Skeletal muscle tissue (tissue), 4 donors: Measurements from ENCODE around the gene GPR82. TPM values are rescaled to one million over a fixed set of nuclear protein-coding genes. Genes with fewer than 3 reads are reported as not detected.
"Not testable (repeated sequence)": the region's sequence is repeated elsewhere in the genome, so short reads cannot be mapped to it uniquely, and the experiment has no call there.

Experiments used
- H3K27ac ChIP-seq: one replicate; pipeline ENCODE4 v1.7.0; 2013; ENCODE audit warnings: mild to moderate bottlenecking, low read depth, low read length, inconsistent platforms
- H3K27me3 ChIP-seq, 3 donors: one replicate each; pipeline ENCODE4 v1.7.0; 2013; ENCODE audit warnings: low read length in 3 of 3; ENCODE audit not compliant: control insufficient read depth in 3 of 3, insufficient read depth in 3 of 3
- H3K36me3 ChIP-seq, 3 donors: one replicate each; pipeline ENCODE4 v1.7.0; 2013; ENCODE audit warnings: low read length in 3 of 3; ENCODE audit not compliant: control insufficient read depth in 3 of 3, insufficient read depth in 3 of 3
- H3K4me1 ChIP-seq, 3 donors: one replicate each; pipeline ENCODE4 v1.7.0; 2013; ENCODE audit warnings: low read length in 3 of 3, mild to moderate bottlenecking in 3 of 3; ENCODE audit not compliant: control insufficient read depth in 3 of 3, insufficient read depth in 3 of 3
- H3K4me3 ChIP-seq, 3 donors: one replicate each; pipeline ENCODE4 v1.7.0; 2013; ENCODE audit warnings: low read length in 3 of 3
- H3K9ac ChIP-seq, 3 donors: one replicate each; pipeline ENCODE4 v1.7.0; 2013; ENCODE audit warnings: low read length in 3 of 3, mild to moderate bottlenecking in 3 of 3, moderate library complexity in 2 of 3, low read depth in 1 of 3
- H3K9me3 ChIP-seq, 3 donors: one replicate each; pipeline ENCODE4 v1.7.0; 2013; ENCODE audit warnings: low read length in 3 of 3; ENCODE audit not compliant: control insufficient read depth in 3 of 3
- total RNA-seq: library from RNA; depleted of rRNA; stranded (reverse); fragments of >200 nt; gene quantifications from one replicate; pipeline ENCODE4 v1.2.3, GENCODE V29; 2014
- donor health status: Osteomylitis.

The GPR82 gene
- total RNA-seq, 1 donor from 2014 or later, result not detected

DNA sequence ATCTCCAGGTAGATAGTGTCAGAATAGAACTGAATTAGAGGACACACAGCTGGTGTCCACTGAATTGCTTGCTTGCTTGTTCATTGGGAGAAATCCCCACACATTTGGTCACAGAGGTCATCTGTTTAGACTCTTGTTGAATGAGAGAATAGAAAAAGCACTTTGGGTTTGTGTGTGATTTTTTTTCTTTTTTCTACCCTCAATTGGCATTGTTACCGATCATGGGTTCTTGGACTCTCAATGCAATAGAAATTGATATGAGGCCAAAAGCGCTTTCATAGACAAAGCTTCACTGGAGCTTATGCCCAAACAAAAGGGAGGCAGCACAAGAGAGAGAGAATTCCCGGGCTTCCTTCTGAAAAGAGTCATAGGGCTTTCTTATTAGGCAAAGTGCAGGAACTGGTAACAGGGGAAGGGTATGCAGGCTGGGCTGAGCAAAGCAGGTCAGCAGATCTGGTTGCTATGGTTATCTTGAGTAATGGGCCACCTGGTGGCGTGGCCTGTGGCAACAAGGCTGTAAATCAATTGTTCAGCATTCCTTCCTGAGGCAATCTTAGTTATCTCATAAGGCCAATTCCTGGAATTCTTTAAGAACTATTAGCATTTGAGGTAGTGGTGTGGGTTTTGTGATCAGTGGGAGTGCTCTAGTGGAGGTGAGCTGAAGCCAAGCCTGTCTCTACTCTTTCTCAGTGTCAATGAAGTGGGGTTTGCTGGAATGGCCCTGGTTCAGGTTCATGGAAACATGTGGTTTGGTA is 5.3 kb upstream of the GPR82 start:
- Histone ChIP-seq H3K9me3 (no peaks in the 10 kb centered on the region), H3K4me3 (no peak overlapping the region), H3K36me3 (no peaks in the 10 kb centered on the region), H3K4me1 (no peaks in the 10 kb centered on the region), H3K9ac (no peak overlapping the region), H3K27ac (no peak overlapping the region), H3K27me3 (no peaks in the 10 kb centered on the region)

DNA sequence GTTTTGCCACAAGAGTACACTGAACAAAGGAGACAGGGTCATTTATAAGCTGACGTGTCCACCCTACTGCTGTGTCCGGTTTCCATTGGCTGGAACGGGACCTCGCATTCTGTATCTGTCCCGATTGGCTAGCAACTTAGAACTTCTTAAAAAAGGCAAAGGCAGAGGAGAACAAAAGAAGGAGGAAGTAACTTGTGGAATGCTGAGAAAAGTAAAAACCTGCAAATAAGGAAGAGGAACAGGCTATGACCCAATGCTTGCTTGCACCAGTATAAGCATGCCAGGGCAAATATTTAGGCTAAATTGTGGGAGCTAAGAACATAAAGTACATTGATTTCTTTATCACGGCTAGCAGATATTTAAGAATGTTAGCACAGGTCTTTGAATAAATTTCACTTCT is 4.4 kb upstream of the GPR82 start:
- H3K27me3 ChIP-seq, H3K4me1 ChIP-seq, H3K27ac ChIP-seq, H3K36me3 ChIP-seq, H3K4me3 ChIP-seq, H3K9me3 ChIP-seq, H3K9ac ChIP-seq: not testable (repeated sequence)

DNA sequence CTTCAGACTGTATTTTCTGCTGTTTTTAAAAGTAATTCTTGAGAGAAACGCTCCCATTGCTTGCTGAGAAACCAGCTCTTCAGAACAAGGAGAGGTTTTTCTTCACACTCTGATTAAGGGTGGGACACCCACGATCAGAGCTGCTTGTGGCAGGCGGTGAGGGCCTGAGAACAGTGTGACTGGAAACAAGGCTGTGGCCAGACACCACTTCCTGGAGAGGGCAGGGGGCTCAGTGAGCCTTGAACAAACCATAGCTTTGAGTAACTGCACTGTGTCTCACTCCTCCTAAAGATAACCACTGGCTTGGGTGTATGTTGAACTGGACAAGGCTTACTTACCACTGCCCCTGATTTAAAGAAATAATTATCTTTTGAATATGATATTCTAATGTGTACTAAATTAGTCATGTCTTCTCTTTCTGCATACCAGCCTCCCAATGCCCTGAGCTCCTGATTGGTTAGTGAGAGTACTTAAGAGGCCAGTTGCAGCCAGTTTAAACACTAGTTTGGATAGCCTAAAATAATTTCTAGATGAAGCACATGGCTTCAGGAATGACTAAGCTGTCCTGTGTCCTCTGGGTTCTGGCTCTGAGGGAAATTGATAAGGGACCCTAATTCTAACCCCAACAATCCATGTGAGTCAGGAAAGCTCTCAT is 3.7 kb upstream of the GPR82 start:
- H3K27ac ChIP-seq, result no peak overlapping the region
- no peak overlapping the region for H3K9ac ChIP-seq
- no peaks in the 10 kb centered on the region for H3K4me1 ChIP-seq
- H3K27me3 ChIP-seq, result no peaks in the 10 kb centered on the region
- no peaks in the 10 kb centered on the region for H3K9me3 ChIP-seq
- H3K4me3 ChIP-seq, result no peak overlapping the region
- H3K36me3 ChIP-seq, result no peaks in the 10 kb centered on the region

DNA sequence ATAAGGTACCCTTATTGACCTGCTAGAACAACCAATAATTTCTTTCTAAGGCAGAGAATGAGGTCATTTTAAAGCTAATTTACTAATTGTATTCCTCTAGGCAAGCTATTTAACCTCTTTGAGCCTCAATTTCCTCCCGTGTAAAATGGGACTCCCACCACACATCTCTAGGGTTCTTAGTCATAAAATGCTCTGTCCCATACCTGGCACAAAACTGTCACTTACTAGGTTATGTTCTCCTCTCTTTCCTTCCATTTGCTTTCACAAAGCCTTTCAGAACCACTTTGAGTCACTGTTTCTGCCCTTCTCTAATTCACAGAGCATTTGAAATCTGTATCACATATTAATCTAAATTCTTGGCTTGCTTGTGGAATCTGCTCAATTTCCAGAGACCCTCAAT is 2.4 kb upstream of the GPR82 start:
- Histone ChIP-seq H3K4me1 (no peaks in the 10 kb centered on the region), H3K9ac (no peak overlapping the region), H3K4me3 (no peak overlapping the region), H3K9me3 (no peaks in the 10 kb centered on the region), H3K36me3 (no peaks in the 10 kb centered on the region), H3K27me3 (no peaks in the 10 kb centered on the region), H3K27ac (no peak overlapping the region)

DNA sequence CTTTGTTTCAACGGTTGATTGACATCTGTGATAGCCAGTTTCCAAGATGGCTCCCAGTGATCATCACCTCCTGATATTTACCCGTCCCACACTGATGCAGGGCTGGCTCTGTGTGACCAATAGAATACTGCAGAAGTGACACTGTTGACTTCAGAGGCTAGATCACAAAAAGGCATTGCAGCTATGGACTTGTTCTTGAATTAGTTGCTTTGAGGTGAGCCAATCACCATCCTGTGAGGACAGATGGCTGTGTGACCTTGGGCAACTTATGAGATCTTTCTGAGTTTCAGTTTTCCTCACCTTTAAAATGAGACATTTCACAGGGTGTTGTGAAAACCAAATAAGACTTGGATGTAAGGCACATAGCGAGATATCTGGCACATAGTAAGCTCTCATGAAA is 1.8 kb upstream of the GPR82 start:
- Histone ChIP-seq H3K9me3 (no peaks in the 10 kb centered on the region), H3K9ac (no peak overlapping the region), H3K36me3 (no peaks in the 10 kb centered on the region), H3K27me3 (no peaks in the 10 kb centered on the region), H3K4me3 (no peak overlapping the region), H3K4me1 (no peaks in the 10 kb centered on the region), H3K27ac (no peak overlapping the region)

DNA sequence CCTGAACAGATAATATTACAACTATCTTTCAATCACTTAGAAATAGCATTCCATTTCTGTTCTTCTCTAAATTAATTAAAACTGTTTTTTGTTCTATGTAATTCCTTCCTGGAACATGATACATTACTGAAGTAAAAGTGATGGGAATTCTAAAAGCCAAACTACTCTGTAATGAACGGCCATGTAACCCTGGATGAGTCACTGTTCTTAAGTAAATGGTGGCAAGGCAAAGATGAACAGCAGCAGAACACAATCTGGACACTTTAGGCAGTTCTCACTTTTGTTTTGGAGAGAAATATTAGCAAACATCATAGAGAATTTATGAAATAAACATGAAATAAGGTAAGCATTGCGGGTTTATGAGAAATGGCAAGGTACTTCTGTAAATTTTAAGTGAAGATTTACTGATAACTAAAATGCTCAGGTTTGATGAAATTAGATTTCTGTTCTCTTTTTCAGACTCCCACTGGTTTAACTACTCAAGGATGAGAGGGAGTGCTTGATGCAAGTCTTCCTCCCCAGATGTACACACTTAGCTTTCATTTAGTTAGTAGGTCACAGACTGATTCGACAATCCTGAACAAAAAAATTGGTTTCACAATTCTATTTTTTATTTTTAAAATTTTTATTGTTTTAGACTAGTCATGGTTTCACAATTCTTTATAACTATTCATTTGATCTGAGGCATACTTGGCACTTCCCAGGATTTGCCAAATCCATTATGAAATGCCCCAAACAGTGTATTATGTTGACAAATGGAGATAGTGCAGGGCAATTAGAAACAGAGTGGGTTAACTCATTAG is 964 bp upstream of the GPR82 start:
- no peaks in the 10 kb centered on the region for H3K36me3 ChIP-seq
- no peaks in the 10 kb centered on the region for H3K4me1 ChIP-seq
- no peaks in the 10 kb centered on the region for H3K27me3 ChIP-seq
- no peak overlapping the region for H3K4me3 ChIP-seq
- no peak overlapping the region for H3K9ac ChIP-seq
- no peak overlapping the region for H3K27ac ChIP-seq
- no peaks in the 10 kb centered on the region for H3K9me3 ChIP-seq

DNA sequence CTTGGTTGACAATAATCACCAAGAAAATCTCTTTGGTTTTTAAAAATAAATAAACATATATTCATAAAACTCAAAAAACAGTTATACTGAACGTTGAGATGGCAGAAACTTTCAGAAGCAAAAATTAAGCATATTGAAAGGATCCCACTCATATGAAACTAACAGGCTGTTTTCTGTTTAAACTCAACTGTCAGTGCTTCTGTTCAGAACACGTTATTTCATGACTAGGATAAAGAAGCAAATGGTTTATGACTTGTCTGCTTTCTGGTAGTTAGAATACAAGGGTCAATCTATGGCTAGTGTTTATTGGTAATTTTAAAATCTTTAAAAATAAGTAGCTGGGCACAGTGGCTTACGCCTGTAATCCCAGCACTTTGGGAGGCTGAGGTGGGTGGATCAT is 4.1 kb downstream of the GPR82 start:
- H3K4me1 ChIP-seq, result no peaks in the 10 kb centered on the region
- no peaks in the 10 kb centered on the region for H3K36me3 ChIP-seq
- H3K4me3 ChIP-seq, result no peak overlapping the region
- H3K27me3 ChIP-seq, result no peaks in the 10 kb centered on the region
- H3K9ac ChIP-seq, result no peak overlapping the region
- H3K9me3 ChIP-seq, result no peaks in the 10 kb centered on the region
- no peak overlapping the region for H3K27ac ChIP-seq

DNA sequence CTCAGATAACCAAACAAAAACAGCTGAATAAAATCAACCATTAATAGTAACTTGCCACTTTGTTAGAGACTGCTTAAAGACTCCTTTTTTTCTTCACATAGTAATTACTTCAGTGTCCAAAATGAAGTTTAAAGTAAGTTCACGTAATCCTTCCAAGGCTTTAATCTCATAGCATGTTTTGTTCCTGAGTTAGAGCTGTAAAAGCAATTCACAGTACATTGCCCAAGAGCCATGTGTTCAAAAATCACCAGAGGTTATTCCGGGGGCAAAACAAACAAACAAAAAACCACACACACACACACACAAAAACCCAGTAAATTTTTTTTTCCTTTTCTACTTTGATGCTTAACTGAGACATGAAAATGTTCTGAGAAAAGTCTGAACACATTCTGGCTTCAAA is 6.1 kb downstream of the GPR82 start:
- Histone ChIP-seq H3K36me3 (no peaks in the 10 kb centered on the region), H3K4me1 (no peaks in the 10 kb centered on the region), H3K9ac (no peak overlapping the region), H3K27ac (no peak overlapping the region), H3K27me3 (no peaks in the 10 kb centered on the region), H3K9me3 (no peaks in the 10 kb centered on the region), H3K4me3 (no peak overlapping the region)

DNA sequence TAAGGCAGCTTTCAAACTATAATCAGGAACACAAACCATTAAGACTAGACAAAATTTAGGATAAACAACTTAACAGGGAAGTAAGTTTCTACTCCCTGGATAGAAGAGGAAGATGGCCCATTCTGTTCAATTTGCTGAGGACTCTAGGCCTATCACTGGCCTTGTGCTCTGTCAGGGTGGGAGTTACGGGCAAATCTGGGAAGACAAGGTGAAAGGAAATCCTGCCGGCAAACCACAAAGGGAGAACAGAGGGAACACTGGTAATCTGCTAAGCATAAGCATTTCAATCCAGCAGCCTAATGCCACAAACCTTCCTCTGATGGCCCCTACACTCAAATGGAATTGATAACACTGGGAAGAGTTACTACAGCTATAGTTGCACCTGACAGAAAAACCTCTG is 8.3 kb downstream of the GPR82 start:
- no peaks in the 10 kb centered on the region for H3K4me1 ChIP-seq
- no peak overlapping the region for H3K4me3 ChIP-seq
- no peak overlapping the region for H3K27ac ChIP-seq
- no peaks in the 10 kb centered on the region for H3K27me3 ChIP-seq
- H3K36me3 ChIP-seq, result no peaks in the 10 kb centered on the region
- no peak overlapping the region for H3K9ac ChIP-seq
- no peaks in the 10 kb centered on the region for H3K9me3 ChIP-seq

DNA sequence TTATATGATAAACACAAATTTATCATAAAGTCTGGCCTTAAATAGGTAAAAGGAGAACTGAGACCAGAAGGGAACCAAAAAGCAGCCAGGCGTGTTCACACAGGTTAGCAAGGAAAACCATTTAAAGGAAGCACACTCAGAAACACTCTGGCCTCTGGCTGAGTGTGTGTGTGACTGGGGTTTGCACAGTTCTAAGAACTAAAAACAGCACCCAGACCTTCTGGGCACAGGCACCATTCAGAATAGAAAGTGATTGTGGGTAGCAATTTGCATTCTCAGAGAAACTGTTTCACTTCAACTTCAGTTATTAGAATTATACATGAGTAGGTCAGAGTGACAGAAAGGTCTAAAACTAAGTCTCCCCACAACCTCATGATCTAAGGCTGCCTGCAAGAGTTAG is 10.0 kb downstream of the GPR82 start:
- Histone ChIP-seq H3K9ac (no peak overlapping the region), H3K27me3 (no peaks in the 10 kb centered on the region), H3K4me3 (no peak overlapping the region), H3K27ac (no peak overlapping the region), H3K4me1 (no peaks in the 10 kb centered on the region), H3K9me3 (no peaks in the 10 kb centered on the region), H3K36me3 (no peaks in the 10 kb centered on the region)
